Suprapubic skin (tissue), 4 donors: ENCODE results near the gene ITGAL.
A peak's percentile ranks its signal among the peaks of the same experiment; 100 is the strongest.

ENCODE experiments used
- EP300 ChIP-seq: sonication (generic); formaldehyde crosslinking; IDR thresholded peaks from one replicate; pipeline ENCODE4 v1.6.1; 2017; ENCODE audit warnings: antibody characterized with exemption
- POLR2A ChIP-seq, 2 donors: fragments of 450-650 bp; IDR thresholded peaks; one replicate each; pipeline ENCODE4 v1.6.1; 2017; ENCODE audit warnings: antibody characterized with exemption in 2 of 2, mild to moderate bottlenecking in 2 of 2, moderate library complexity in 2 of 2
- POLR2AphosphoS5 ChIP-seq, 3 donors: sonication (generic); formaldehyde crosslinking; IDR thresholded peaks; one replicate each; pipeline ENCODE4 v1.6.1; 2017; ENCODE audit warnings: antibody characterized with exemption in 3 of 3
- TF ChIP-seq, protein P1 (sequence below), 2 donors: fragments of 200-600 bp in 1 of 2; fragments of 450-650 bp in 1 of 2; sonication (generic) in 1 of 2; IDR thresholded peaks; one replicate each; pipeline ENCODE4 v1.5.1; 2016 to 2019; ENCODE audit warnings: antibody characterized with exemption in 2 of 2, mild to moderate bottlenecking in 1 of 2, moderate library complexity in 1 of 2

DNA sequence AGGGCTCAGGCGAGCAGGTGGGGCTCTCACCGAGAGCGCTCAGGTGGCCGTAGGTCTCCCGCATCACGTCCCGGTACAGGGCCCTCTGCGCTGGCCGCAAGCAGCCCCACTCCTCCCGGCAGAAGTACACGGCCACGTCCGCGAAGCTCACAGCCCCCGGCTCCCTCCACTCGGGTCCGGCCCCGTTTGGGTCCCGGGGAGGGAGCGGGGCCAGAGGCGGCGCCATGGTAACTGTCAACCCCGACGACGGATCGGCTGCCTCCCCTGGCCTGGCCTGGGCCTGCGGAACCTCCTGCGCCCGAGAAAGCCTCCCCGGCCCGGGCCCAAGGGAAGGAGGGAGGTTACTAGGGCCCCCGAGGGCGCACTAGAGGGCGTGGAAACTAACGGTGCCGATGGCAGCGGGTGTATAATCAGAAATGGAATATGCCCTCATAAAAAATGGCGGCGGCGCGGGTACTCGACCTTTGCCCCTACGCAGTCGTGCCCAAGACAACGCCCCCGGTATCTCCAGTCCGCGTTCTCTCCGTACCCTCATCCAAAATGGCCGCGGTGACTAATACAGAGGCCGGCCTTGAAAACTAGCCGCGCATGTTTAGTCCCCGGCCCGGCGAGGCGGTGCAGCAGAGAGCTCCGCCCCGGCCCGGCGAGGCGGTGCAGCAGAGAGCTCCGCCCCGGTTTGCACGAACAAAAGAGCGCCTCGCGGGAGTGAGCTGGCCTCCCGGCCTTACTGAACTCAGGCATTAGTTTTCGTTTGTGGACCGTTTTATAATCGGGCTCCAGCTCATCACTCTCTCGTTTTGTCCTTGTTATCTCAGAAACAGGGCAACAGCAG, 85.6 kb downstream of the ITGAL start, which contains the start of gene ZNF764:
- TF ChIP-seq, protein P1, sequence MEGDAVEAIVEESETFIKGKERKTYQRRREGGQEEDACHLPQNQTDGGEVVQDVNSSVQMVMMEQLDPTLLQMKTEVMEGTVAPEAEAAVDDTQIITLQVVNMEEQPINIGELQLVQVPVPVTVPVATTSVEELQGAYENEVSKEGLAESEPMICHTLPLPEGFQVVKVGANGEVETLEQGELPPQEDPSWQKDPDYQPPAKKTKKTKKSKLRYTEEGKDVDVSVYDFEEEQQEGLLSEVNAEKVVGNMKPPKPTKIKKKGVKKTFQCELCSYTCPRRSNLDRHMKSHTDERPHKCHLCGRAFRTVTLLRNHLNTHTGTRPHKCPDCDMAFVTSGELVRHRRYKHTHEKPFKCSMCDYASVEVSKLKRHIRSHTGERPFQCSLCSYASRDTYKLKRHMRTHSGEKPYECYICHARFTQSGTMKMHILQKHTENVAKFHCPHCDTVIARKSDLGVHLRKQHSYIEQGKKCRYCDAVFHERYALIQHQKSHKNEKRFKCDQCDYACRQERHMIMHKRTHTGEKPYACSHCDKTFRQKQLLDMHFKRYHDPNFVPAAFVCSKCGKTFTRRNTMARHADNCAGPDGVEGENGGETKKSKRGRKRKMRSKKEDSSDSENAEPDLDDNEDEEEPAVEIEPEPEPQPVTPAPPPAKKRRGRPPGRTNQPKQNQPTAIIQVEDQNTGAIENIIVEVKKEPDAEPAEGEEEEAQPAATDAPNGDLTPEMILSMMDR (IDR thresholded peaks at IDR 0.05) = no peak
- TF ChIP-seq POLR2A (IDR thresholded peaks at IDR 0.05) (no peak), POLR2AphosphoS5 (IDR thresholded peaks at IDR 0.05) (peak in 2 of 3 donors; percentile 49 to 58), EP300 (no peak)
